HG02885 (cell line): ENCODE data around the gene GRK5.
A peak's percentile ranks its signal among the peaks of the same experiment; 100 is the strongest.
"Not testable (repeated sequence)": the region's sequence is repeated elsewhere in the genome, so short reads cannot be mapped to it uniquely, and the experiment has no call there.

Experiments used
- ATAC-seq: cut with Tn5 transposase; IDR thresholded peaks from one replicate; pipeline ENCODE4 v1.9.1; 2021; ENCODE audit warnings: mild to moderate bottlenecking; ENCODE audit not compliant: unreplicated experiment, poor library complexity

GRK5 gene

DNA sequence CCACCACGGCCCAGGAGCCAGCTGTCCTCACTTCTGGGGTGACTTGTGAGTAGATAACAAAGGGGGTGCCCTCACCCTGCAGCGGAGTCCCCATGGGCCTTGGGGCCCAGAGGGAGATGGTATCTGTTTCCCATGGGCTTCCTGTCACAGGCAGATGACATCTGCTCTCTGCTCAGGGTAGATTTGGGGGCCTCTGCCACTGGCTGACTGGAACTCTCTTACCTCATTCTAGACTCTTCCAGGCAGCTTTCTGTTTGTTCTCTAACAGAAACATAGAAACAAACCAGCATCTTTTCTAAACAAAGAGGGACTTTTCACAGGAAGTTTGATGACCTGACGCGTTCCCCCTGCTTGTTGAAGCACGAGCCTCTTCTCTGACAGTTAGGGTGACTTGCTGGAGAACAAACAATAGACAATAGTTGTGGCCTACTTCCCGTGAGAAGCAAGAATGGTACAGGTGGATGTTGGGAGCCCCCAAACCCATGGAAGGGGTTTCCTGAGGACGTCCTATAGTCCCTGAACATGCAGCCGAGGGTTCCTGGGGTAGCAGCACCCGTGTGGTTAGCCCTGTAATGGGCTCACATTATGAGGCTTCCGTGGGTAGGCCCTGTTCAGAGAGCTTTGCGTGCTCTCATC, 61.6 kb downstream of the GRK5 start:
- peak; percentile 75 for ATAC-seq

DNA sequence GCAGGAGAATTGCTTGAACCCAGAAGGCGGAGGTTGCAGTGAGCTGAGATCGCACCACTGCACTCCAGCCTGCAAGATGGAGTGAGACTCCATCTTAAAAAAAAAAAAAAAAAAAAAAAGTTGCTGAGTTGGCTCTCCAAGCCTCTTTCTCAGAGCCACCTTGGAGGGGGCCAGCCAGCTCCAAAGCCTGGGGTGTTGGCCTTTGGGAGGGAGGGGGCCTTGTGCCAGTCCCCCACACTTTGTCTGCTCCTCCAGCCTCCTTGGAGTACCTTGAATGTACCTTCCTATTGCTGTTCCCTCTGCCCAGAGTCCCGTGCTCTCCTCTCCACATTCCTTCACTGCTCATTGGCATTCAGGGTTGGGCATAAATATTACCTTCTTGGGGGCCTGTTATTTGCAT, 62.4 kb downstream of the GRK5 start:
- ATAC-seq = no peak

DNA sequence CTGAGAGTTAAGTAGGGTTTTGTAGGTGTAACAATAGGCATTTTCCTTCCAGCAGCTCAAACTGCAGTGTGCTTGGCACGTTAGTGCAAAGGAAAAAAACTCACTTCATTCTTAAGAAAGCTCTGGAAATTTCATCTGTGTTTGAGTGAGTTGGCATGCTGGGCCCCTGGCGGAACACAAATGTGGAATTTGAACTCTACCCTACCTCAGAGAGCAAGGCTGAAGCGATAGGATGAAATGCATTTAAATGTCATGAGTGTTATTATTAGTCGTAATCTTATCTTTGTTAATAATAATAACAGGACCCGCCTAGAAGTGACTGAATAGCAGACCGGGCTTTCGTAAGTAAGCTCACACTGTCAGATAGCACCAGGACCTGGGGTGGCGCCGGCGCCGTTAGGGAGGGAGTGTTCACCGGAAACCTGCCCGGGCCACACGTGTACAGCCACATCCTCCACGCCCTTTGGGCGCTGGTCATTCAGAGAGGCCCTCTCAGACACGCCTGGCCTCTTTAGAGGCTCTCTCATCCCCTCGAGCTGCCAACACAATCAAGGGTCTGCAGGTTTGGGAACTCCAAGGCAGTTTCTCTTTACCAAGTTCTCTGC, 63.5 kb downstream of the GRK5 start:
- peak; percentile 84 for ATAC-seq

DNA sequence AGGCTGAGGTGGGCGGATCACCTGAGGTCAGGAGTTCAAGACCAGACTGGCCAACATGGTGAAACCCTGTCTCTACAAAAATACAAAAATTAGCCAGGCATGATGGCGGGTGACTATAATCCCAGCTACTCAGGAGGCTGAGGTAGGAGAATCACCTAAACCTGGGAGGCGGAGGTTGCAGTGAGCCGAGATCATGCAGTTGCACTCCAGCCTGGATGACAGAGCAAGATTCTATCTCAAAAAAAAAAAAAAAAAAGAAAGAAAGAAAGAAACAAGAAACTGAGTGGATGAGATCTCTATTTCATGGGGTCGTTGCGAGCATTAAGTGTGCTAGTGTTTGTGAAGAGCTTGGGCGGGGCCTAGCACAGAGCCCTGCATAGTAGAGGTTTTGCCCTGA, 65.0 kb downstream of the GRK5 start:
- ATAC-seq = not testable (repeated sequence)

DNA sequence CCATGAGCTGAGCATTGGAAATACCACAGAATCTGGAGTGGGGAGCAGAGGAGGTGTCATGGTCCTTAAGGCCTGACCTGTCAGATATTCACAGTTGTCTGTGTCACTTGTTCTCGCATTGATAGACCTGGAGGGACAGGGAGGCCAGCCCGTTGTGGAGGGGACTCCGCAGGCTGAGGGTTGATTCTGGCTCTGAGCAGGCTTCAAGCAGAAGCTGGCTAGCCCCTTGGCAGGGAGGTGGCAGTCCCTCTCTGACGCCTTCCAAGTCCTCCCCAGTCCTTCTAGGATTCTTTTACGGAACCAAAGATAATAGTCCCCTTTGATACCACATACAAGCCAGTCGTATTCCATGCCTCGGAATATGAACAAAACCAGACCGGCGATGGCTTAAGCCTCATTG, 65.4 kb downstream of the GRK5 start:
- ATAC-seq = no peak

DNA sequence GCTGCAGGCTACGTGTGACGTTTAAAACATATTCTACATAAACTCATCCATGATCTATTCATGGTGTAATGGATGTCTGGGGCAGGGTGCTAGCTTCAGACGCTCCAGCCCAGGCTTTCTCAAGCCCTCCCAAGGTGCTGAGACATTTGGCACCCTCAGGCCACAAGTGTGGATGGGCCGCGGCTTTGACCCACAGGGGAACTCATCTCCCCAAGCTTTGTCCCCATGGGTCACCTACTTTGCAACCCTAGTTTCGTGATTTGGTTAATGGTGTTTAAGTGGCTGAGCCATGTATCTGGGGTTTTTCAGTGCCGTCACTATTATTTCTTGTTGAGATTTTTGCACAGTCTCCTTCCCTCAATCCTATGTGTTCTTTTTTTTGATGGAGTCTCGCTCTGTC, 66.0 kb downstream of the GRK5 start:
- ATAC-seq = no peak

DNA sequence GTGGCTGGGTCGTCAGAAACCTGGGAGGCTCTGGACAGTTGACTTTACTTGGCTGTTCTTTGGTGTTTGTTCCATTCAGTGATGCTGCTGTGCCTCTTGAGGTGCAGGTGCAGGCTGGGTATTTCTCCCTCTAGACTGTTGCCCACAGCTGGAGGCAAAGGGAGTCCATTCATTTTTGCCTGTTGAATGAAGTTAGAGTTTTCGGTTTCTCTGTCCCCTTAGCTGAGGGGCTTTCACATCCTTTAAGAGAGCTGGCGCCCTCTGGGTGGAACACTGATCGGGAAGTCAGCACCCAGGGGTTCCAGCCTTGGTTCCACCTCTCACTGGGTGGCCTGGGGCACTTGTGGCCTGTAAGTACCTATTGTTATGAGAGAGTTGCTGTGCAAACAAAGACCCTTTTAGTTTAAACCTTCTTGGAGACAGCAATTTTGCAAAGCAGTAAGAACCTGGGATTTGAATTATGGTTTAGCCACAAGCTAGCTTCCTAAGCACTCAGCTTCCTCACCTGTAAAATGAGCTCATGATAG, 67.2 kb downstream of the GRK5 start:
- ATAC-seq = no peak

DNA sequence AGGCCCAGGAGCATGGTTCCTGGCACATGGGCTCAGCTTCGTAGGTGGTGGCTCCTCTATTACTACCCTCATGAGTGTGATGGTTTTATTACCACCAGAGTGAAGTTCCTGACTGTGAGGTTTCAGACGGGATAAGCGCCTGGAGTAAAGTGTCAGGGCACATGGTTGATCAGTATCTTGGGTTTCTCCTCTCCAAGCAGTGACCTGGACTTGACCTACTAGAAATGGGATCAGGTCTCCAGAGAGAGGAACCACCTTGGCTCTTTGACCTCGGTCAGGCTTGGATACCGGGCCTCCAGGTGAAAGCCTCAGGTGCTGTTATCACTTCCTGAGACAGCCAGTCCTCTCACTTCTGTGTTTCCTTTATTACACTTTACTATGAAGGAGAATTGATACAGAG, 67.7 kb downstream of the GRK5 start:
- ATAC-seq = no peak

DNA sequence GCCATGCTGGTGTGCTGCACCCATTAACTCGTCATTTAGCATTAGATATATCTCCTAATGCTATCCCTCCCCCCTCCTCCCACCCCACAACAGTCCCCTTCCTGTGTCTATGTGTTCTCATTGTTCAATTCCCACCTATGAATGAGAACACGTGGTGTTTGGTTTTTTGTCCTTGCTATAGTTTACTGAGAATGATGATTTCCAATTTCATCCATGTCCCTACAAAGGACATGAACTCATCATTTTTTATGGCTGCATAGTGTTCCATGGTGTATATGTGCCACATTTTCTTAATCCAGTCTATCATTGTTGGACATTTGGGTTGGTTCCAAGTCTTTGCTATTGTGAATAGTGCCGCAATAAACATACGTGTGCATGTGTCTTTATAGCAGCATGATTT, 68.8 kb downstream of the GRK5 start:
- ATAC-seq = not testable (repeated sequence)

DNA sequence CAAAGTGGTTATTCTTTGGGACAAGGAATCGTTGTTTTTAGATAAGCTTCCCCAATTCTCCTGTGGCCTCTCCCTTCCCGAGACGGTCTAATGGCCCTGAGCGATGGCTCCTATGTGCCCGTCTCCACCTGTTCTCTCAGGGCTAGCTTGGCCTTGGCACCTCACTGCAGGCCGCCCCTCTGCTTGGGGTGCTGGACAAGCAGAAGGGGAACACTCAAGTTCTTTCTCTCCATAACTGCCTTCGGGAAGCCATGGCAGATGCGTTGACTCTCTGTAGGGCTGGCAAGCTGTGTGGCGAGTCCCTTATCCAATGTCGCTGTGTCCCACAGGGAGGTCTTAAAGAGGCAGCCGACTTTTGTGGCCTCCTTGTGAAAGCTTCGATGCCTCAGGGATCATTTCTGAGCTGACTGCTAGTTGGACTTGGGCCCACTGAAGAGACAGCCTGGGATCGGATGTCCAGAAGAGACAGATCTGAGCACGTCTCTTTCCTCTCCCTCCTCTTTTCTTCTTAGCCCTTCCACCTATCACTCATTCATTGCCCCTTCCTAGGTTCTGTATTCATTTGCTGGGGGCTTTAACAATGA, 70.8 kb downstream of the GRK5 start:
- ATAC-seq = no peak

DNA sequence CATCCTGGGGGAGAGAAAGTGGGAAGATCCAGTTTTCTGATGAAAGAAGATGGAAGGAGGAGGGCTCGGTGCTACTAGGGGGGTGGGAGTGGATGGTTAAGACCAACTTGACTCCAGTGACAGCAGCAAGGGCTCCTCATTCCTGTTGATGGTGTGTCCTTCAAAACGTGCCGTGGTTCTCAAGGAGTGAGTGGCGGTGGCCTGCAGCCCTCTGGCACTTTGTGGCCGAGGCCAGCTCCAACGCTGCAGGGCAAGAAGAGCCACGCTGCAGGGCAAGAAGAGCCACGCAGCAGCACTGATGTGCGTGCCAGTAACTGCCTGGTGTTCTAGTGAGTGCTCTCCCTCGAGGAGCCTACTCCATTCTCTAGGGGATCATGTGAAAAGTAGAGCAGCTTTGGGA, 72.1 kb downstream of the GRK5 start:
- ATAC-seq = no peak

DNA sequence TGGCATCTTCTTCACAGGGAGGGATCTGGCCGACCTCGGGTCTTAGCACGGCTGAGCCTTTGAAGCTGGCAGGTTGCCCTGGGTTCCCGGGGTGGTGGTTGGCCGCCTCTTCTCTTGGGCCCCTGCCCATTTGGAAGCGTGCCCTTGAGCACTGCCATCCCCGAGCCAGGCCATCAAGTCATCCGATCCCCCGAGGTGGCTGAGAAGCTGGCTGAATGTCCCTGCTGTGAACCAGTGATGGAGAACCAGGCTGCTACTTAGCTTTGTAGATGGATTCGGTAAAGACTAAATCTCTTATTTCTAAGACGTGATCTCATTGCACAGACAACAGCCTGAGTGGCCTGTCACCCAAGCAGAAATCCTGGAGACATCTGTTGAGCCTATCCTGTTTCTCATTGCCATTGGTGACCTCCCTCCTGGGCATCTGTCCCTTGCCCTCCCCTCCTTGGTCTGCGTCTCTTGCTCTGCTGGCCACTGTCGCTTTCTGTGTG, 74.3 kb downstream of the GRK5 start:
- ATAC-seq = no peak

DNA sequence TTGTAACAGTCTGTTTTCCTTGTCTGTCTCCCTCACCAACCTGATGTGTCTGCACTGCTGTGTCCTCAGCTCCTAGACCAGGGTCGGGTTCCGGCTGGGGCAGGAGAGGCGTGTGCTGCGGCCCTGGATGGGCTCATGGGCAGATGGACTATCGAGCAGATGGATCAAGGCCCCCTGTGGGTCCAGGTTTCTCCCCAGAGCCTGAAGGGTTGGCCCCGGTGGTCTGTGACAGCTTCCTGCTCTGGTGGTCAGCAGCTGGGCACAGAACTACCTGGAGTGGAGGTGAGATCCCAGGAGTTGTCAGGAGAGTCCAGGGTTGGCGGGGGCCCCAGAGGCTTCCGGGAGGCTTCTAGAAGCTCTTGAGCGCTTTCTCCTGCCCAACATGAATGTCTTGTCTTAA, 75.1 kb downstream of the GRK5 start:
- ATAC-seq = no peak

DNA sequence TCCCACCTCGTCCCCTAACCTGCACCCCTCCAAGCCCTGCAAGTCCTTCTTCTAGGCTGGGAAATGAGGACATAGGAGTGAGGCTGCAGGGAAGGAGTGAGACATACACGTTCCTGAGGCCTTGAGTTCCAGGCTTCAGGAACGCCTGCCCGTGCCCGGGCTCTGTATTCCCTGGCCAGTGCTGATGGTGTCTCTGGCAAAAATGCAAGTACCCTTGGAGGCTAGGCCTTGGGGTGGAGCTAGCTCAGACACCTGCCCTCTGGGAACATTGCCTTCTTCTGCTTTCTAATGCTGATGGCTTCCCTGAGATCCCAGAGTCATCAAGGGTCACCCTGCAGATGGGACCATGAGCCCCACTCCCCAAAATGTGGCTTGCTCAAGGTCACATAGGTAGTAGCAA, 76.0 kb downstream of the GRK5 start:
- no peak for ATAC-seq

DNA sequence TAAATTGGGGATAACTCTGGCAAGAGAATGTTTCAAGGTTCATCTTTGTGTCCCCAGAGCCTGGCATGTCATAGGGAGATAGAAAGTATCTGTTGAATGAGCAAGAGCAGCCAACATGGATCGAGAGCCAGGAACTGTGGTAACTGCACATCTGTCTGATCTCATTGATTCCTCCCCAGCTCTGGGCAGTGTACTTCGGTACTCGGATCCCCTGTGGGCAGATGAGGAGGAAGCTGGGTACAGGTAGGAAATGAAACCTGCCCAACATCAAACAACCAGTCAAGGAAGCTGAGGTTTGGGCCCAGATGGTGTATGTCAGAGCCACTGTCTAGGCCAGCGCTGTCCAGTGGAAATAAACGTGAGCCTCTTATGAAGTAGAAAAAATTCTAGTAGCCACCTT, 76.4 kb downstream of the GRK5 start:
- no peak for ATAC-seq

DNA sequence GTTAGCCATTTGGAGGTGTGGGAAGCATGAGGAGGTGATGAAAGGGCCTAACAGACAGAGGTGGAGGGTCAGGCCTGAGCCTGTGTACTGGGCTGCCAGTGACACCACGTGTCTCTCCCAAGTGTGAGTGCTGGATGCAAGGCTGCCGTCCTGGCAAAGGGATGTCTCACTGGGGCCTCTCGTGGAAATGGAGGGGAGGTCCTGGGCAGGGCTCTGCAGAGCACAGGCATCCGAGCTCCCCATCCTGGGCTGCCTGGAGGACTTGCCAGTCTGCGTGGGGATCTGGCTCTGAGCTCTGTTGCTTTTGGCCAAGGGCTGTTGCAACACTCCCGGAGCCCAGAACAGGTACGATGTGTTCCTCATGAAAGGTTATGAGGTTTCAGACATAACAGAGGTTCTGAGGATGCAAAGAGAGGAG, 77.3 kb downstream of the GRK5 start:
- no peak for ATAC-seq

DNA sequence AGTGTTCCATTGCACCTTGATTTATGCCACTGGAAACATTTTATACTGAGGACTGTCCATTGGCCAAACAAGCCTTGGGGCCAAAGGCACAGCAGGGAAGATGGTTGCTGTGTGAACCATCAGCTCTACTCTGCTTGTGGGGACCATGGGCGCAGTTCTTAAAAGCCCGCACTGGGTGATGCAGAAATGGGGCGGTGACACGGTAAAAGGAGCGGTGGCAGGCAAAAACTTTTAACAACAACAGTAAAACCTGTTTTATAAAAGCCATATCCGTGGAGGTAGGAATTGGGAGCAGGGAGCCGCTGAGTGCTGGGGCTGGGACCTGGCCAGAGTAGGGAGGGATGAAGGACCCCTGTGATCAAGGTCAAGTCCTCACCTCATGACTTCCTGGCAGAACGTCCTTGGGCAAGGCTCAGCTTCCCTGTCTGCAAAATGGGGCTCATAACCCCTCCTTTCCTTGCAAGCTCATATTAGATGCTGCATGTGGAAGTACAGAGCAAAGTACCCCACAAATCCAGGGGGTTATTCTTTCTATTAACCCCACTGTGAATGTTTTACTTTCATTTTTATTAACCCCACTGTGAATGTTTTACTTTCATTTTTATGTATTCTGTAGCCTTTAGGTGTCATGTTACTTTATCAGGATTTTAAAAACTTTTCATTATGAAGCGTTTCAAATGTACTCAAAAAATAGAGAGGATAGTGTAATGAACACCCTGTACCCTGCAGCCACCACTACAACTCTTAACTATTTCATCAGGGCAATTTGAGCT, 78.3 kb downstream of the GRK5 start:
- ATAC-seq = no peak

DNA sequence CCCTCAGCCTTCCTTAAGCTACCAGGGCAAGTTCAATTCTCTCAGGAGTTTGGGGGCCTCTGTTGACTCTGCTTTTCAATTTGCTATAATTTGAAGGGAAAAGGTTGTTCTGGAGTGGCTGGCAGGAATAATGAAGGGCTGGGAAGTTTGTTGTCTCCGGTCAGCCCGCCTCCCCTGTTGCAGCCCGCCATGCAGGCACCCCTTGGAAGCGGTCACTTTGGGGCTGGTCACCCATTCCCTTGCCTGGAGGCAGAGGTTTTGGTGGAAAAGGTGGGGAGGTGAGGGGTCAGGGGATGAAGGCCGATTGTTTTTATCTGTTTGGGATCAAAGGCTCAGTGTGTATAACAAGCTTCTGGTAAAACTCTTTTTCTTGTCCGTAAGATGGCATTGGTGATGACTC, 79.1 kb downstream of the GRK5 start:
- ATAC-seq = no peak

DNA sequence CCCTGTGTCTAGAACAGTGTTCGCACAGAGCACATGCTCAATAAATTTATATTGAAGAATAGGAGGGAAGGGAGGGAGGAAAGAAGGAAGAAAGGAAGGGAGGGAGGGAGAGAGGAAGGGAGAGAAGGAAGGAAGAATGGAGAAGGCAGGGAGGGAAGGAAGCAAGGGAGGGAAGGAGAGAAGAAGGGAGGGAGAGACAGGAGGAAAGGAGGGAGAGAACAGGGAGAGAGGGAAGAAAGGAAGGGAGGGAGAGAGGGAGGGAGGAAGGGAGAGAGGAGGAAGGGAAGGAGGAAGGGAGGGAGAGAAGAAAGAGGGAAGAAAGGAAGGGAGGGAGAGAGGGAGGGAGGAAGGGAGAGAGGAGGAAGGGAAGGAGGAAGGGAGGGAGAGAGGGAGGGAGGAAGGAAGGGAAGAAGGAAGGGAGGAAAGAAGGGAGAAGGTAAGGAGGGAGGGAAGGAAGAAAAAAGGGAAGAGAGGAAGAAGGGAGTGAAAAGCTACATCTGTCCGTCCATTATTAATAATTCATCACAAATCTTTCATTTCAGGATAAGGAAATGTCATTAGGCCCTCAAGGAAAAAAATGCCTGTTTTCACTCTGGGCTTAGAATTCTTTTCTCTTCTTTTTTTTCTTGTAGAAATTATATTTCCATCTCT, 79.7 kb downstream of the GRK5 start:
- ATAC-seq = no peak

DNA sequence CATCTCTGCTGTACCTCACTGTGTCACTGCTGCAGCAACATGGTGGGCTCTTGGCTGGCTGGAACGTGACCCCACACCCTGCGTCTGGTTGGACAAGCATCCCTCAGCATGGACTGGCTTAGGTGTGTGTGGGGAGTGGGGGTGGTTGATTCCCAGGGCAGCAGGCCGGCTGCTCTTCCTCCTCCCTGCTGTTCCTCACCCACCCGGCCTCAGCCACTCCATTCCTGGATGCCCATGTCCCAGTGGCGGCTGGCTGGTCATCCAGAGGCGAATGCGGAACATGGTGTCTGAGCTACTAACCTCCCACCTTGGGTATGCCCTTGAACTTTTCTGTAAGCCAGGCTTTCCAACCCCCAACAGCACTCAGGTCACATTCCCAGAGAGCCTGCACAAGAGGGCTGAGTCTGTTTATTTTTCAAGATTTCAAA, 81.2 kb downstream of the GRK5 start:
- ATAC-seq = no peak
